A549 treated with CORT108297 at 1 μM for 4 hours (cell line): ENCODE results near the gene OS9. TPM values are rescaled to one million over a fixed set of nuclear protein-coding genes. Genes with fewer than 3 reads are reported as not detected.

Experiments used
- total RNA-seq: library from RNA; stranded (reverse); fragments of 200-300 nt; extraction: Qiagen RNA extraction; gene quantifications from 5 replicates; pipeline ENCODE4 v1.2.3, GENCODE V29; 2022

OS9 gene
- 114 to 128 TPM (median 119 TPM) in 5 replicates for total RNA-seq

GRCh38 chr12:57693659-57694458, at the start of gene OS9:
Gene OS9 (plus strand): TSS chr12:57694132. CDS start chr12:57694162, 30 bp downstream.

GRCh38 chr12:57738661-57739237, 44.8 kb downstream of the OS9 start, which contains the start of gene AGAP2:
Gene AGAP2 (minus strand): TSS chr12:57738742. CDS start chr12:57738246, 496 bp downstream.

GRCh38 chr12:57744777-57745484, 51.0 kb downstream of the OS9 start, which contains the start of gene TSPAN31:
Gene TSPAN31 (plus strand): TSS chr12:57745039. CDS start chr12:57745155, 116 bp downstream.

GRCh38 chr12:57751788-57752667, 58.1 kb downstream of the OS9 start, which contains the start of gene CDK4:
Gene CDK4 (minus strand): TSS chr12:57752310. CDS start chr12:57751717, 593 bp downstream.

GRCh38 chr12:57754411-57755193, 60.7 kb downstream of the OS9 start, which contains the start of gene MARCHF9:
Gene MARCHF9 (plus strand): TSS chr12:57755103. CDS start chr12:57755529, 426 bp downstream.

GRCh38 chr12:57766464-57767304, 72.8 kb downstream of the OS9 start, which contains the start of gene CYP27B1:
Gene CYP27B1 (minus strand): TSS chr12:57767078. CDS start chr12:57767041, 37 bp downstream.

Other genes starting within 250 kb of the OS9 start
- 0.08 to 0.16 TPM (median 0.10 TPM) in 4 of 5 replicates, not detected in the other for gene INHBE, start 238.8 kb upstream of the OS9 start, total RNA-seq
- gene GLI1, start 234.3 kb upstream of the OS9 start, total RNA-seq: 7.4 to 12.6 TPM (median 10.1 TPM) in 5 replicates
- gene ARHGAP9, start 214.3 kb upstream of the OS9 start, total RNA-seq: 0.26 to 0.73 TPM (median 0.36 TPM) in 5 replicates
- gene MARS1, start 206.1 kb upstream of the OS9 start, total RNA-seq: 143 to 306 TPM (median 151 TPM) in 5 replicates
- gene DDIT3, start 173.6 kb upstream of the OS9 start, total RNA-seq: 29.1 to 35.1 TPM (median 30.6 TPM) in 5 replicates
- gene MBD6, start 171.3 kb upstream of the OS9 start, total RNA-seq: 18.9 to 33.3 TPM (median 27.2 TPM) in 5 replicates
- gene DCTN2, start 146.9 kb upstream of the OS9 start, total RNA-seq: 111 to 169 TPM (median 122 TPM) in 5 replicates
- 0.10 to 0.36 TPM (median 0.24 TPM) in 5 replicates for gene KIF5A, start 144.1 kb upstream of the OS9 start, total RNA-seq
- 37.8 to 45.2 TPM (median 40.1 TPM) in 5 replicates for gene PIP4K2C, start 102.9 kb upstream of the OS9 start, total RNA-seq
- gene DTX3, start 89.3 kb upstream of the OS9 start, total RNA-seq: 14.1 to 19.9 TPM (median 19.8 TPM) in 5 replicates
- gene ARHGEF25, start 82.7 kb upstream of the OS9 start, total RNA-seq: 4.8 to 6.9 TPM (median 6.3 TPM) in 5 replicates
- gene B4GALNT1, start 60.9 kb upstream of the OS9 start, total RNA-seq: 33.2 to 55.1 TPM (median 48.9 TPM) in 5 replicates
- gene AGAP2, start 44.6 kb downstream of the OS9 start, total RNA-seq: 0.12 to 0.27 TPM (median 0.15 TPM) in 5 replicates
- 15.6 to 21.9 TPM (median 16.7 TPM) in 5 replicates for gene TSPAN31, start 50.9 kb downstream of the OS9 start, total RNA-seq
- 245 to 292 TPM (median 255 TPM) in 5 replicates for gene CDK4, start 58.2 kb downstream of the OS9 start, total RNA-seq
- gene MARCHF9, start 61.0 kb downstream of the OS9 start, total RNA-seq: 6.3 to 8.4 TPM (median 7.9 TPM) in 5 replicates
- 1.2 to 3.7 TPM (median 2.0 TPM) in 5 replicates for gene CYP27B1, start 72.9 kb downstream of the OS9 start, total RNA-seq
- 54.5 to 55.9 TPM (median 55.3 TPM) in 5 replicates for gene METTL1, start 78.0 kb downstream of the OS9 start, total RNA-seq
- 4.3 to 6.2 TPM (median 6.0 TPM) in 5 replicates for gene EEF1AKMT3, start 78.5 kb downstream of the OS9 start, total RNA-seq
- 66.1 to 77.5 TPM (median 72.4 TPM) in 5 replicates for gene TSFM, start 88.7 kb downstream of the OS9 start, total RNA-seq
- 0.35 to 1.2 TPM (median 0.50 TPM) in 5 replicates for gene AVIL, start 124.6 kb downstream of the OS9 start, total RNA-seq
- gene CTDSP2, start 152.6 kb downstream of the OS9 start, total RNA-seq: 42.4 to 59.4 TPM (median 53.9 TPM) in 5 replicates
- 5.6 to 6.0 TPM (median 5.8 TPM) in 5 replicates for gene ATP23, start 247.4 kb downstream of the OS9 start, total RNA-seq